GM23338 (cell line): ENCODE measurements around the gene MYBPC2. TPM values are rescaled to one million over a fixed set of nuclear protein-coding genes. Genes with fewer than 3 reads are reported as not detected.

Experiments used
- ATAC-seq: fragments of 200-7000 bp; cut with Tn5 transposase; 3 replicates; pipeline ENCODE4 v1.9.1; 2020
- DNase-seq: peaks from one replicate; pipeline ENCODE4 v3.0.0-alpha.2; 2015; ENCODE audit warnings: low spot score
- H2AFZ ChIP-seq: fragments of 200-600 bp; sonication (generic); 2 replicates; pipeline ENCODE4 v1.8.0; 2016; ENCODE audit warnings: antibody characterized with exemption, mild to moderate bottlenecking, moderate library complexity
- H3F3A ChIP-seq: fragments of 200-600 bp; sonication (generic); replicated peaks from 2 replicates; pipeline ENCODE4 v1.8.0; 2017; ENCODE audit warnings: antibody characterized with exemption, mixed run types, low read depth
- H3K27ac ChIP-seq: fragments of 200-600 bp; sonication (generic); 2 replicates; pipeline ENCODE4 v1.6.1; 2016; ENCODE audit warnings: low read depth
- H3K27me3 ChIP-seq: fragments of 200-600 bp; sonication (generic); 2 replicates; pipeline ENCODE4 v1.8.0; 2016; ENCODE audit warnings: mild to moderate bottlenecking, mixed run types, moderate library complexity; ENCODE audit not compliant: insufficient read depth
- H3K36me3 ChIP-seq: fragments of 200-600 bp; sonication (generic); 2 replicates; pipeline ENCODE4 v1.8.0; 2016; ENCODE audit warnings: mild to moderate bottlenecking; ENCODE audit not compliant: insufficient read depth
- H3K4me1 ChIP-seq: fragments of 200-600 bp; sonication (generic); 2 replicates; pipeline ENCODE4 v1.8.0; 2016; ENCODE audit warnings: mild to moderate bottlenecking, moderate library complexity; ENCODE audit not compliant: insufficient read depth
- H3K4me2 ChIP-seq: fragments of 200-600 bp; sonication (generic); 2 replicates; pipeline ENCODE4 v1.7.1; 2017; ENCODE audit warnings: mixed run types
- H3K4me3 ChIP-seq: fragments of 200-600 bp; sonication (generic); 2 replicates; pipeline ENCODE4 v1.6.1; 2016; ENCODE audit warnings: mixed run types
- H3K79me2 ChIP-seq: fragments of 200-600 bp; sonication (generic); replicated peaks from 2 replicates; pipeline ENCODE4 v1.8.0; 2017; ENCODE audit warnings: mild to moderate bottlenecking; ENCODE audit not compliant: insufficient read depth
- H3K9me2 ChIP-seq: fragments of 200-600 bp; sonication (generic); 2 replicates; pipeline ENCODE4 v1.8.0; 2017; ENCODE audit not compliant: insufficient read depth
- H4K20me1 ChIP-seq: fragments of 200-600 bp; sonication (generic); replicated peaks from 2 replicates; pipeline ENCODE4 v1.8.0; 2017; ENCODE audit warnings: mild to moderate bottlenecking; ENCODE audit not compliant: insufficient read depth
- H3K27ac Mint-ChIP-seq: 2 replicates; pipeline ENCODE4 v1.8.0; 2020; ENCODE audit warnings: inconsistent platforms, mild to moderate bottlenecking, moderate library complexity, mixed read lengths
- H3K27me3 Mint-ChIP-seq: 3 replicates; pipeline ENCODE4 v1.8.0; 2022; ENCODE audit warnings: low read depth, mild to moderate bottlenecking, moderate library complexity, mixed read lengths, inconsistent platforms; ENCODE audit not compliant: insufficient read depth, poor library complexity
- H3K36me3 Mint-ChIP-seq: 3 replicates; pipeline ENCODE4 v1.8.0; 2021; ENCODE audit warnings: low read depth, mild to moderate bottlenecking, inconsistent platforms, moderate library complexity, mixed read lengths
- H3K4me1 Mint-ChIP-seq: 3 replicates; pipeline ENCODE4 v1.8.0; 2020; ENCODE audit warnings: mild to moderate bottlenecking, inconsistent platforms, mixed read lengths
- H3K4me3 Mint-ChIP-seq: 3 replicates; pipeline ENCODE4 v1.8.0; 2021; ENCODE audit warnings: moderate library complexity, mild to moderate bottlenecking, inconsistent platforms, mixed read lengths
- H3K9me3 Mint-ChIP-seq: 3 replicates; pipeline ENCODE4 v1.8.0; 2020; ENCODE audit warnings: moderate library complexity, mild to moderate bottlenecking, inconsistent platforms, mixed read lengths
- CREB1 ChIP-seq: fragments of 250-450 bp; sonication (Bioruptor Pico); IDR thresholded peaks from 2 replicates; pipeline ENCODE4 v1.5.0; 2020; ENCODE audit warnings: low read depth, mild to moderate bottlenecking, moderate library complexity
- ETS1 ChIP-seq: IDR thresholded peaks from 2 replicates; pipeline ENCODE4 v1.6.1; 2016; ENCODE audit warnings: antibody characterized with exemption
- EZH2 ChIP-seq: fragments of 200-600 bp; sonication (generic); IDR thresholded peaks from one replicate; pipeline ENCODE4 v1.8.0; 2017; ENCODE audit warnings: antibody characterized with exemption, mild to moderate bottlenecking, low read depth; ENCODE audit not compliant: unreplicated experiment
- EZH2phosphoT487 ChIP-seq: fragments of 200-600 bp; sonication (generic); IDR thresholded peaks from one replicate; pipeline ENCODE4 v1.8.1; 2018; ENCODE audit warnings: antibody characterized with exemption; ENCODE audit not compliant: unreplicated experiment
- JUNB ChIP-seq: IDR thresholded peaks from one replicate; pipeline ENCODE4 v1.6.1; 2016; ENCODE audit warnings: antibody characterized with exemption; ENCODE audit not compliant: unreplicated experiment
- NANOG ChIP-seq: IDR thresholded peaks from 2 replicates; pipeline ENCODE4 v1.6.1; 2016; ENCODE audit warnings: antibody characterized with exemption, borderline replicate concordance
- POLR2AphosphoS5 ChIP-seq: IDR thresholded peaks from 2 replicates; pipeline ENCODE4 v1.6.1; 2016; ENCODE audit warnings: antibody characterized with exemption, low read depth
- REST ChIP-seq: IDR thresholded peaks from one replicate; pipeline ENCODE4 v1.6.1; 2018; ENCODE audit warnings: antibody characterized with exemption; ENCODE audit not compliant: unreplicated experiment
- STAT1 ChIP-seq: IDR thresholded peaks from one replicate; pipeline ENCODE4 v1.6.1; 2016; ENCODE audit warnings: antibody characterized with exemption; ENCODE audit not compliant: unreplicated experiment
- ZNF331 ChIP-seq: fragments of 250-450 bp; sonication (Bioruptor Pico); IDR thresholded peaks from 2 replicates; pipeline ENCODE4 v1.5.0; 2020; ENCODE audit warnings: low read depth, mild to moderate bottlenecking, moderate library complexity
- ZNF462 ChIP-seq: fragments of 250-450 bp; sonication (Bioruptor Pico); IDR thresholded peaks from 2 replicates; pipeline ENCODE4 v1.5.0; 2020; ENCODE audit warnings: mild to moderate bottlenecking, moderate library complexity
- polyA plus RNA-seq: library from polyadenylated mRNA; unstranded; fragments of >200 nt; fragmentation: Nextera tagmentation; extraction: Ambion mirVana; gene quantifications from 2 replicates; pipeline ENCODE4 v1.2.1, GENCODE V29; 2016
- total RNA-seq: library from RNA; depleted of rRNA; stranded (reverse); fragments of >200 nt; shearing (Covaris generic); gene quantifications from 2 replicates; pipeline ENCODE4 v1.2.3, GENCODE V29; 2014

Gene MYBPC2
- total and polyA plus RNA-seq, 2 experiments from 2014 or later, result 4.2 to 5.9 TPM

GRCh38 chr19:50393589-50393988 lies 39.1 kb upstream of the MYBPC2 start:
- H4K20me1 ChIP-seq, result peaks cover 4% of the 10 kb centered on the region; the same call in 1 of the 2 replicates
- H3K4me1 ChIP-seq, result no peaks in the 10 kb centered on the region
- no peak overlapping the region for H3K4me3 ChIP-seq
- H3K27ac ChIP-seq, result no peak overlapping the region
- ATAC-seq, result no peak
- H3K36me3 ChIP-seq, result peaks cover 23% of the 10 kb centered on the region
- H3K9me3 Mint-ChIP-seq, result peaks cover 28% of the 10 kb centered on the region
- H3K9me2 ChIP-seq, result no peaks in the 10 kb centered on the region
- H3K4me3 Mint-ChIP-seq, result no peak overlapping the region
- H3K4me2 ChIP-seq, result no peak overlapping the region
- H3F3A ChIP-seq, result no peaks in the 10 kb centered on the region
- H3K4me1 Mint-ChIP-seq, result no peaks in the 10 kb centered on the region
- TF ChIP-seq CREB1 (CRISPR knock-in tag) (no peak), EZH2phosphoT487 (no peak), REST (no peak), POLR2AphosphoS5 (no peak), ZNF331 (CRISPR knock-in tag) (no peak), ETS1 (no peak), STAT1 (no peak), EZH2 (no peak)
- no peak overlapping the region for H2AFZ ChIP-seq
- H3K27me3 ChIP-seq, result no peaks in the 10 kb centered on the region
- H3K27ac Mint-ChIP-seq, result no peak overlapping the region
- peaks cover 63% of the 10 kb centered on the region for H3K36me3 Mint-ChIP-seq
- DNase-seq, result no peak
- H3K79me2 ChIP-seq, result peaks cover 60% of the 10 kb centered on the region
- H3K27me3 Mint-ChIP-seq, result peaks cover 12% of the 10 kb centered on the region

GRCh38 chr19:50394017-50394416 lies 38.7 kb upstream of the MYBPC2 start:
- no peak overlapping the region for H3K27ac ChIP-seq
- Mint-ChIP-seq H3K4me3 (no peak overlapping the region), H3K36me3 (peaks cover 60% of the 10 kb centered on the region), H3K27ac (no peak overlapping the region), H3K4me1 (no peaks in the 10 kb centered on the region), H3K9me3 (peaks cover 28% of the 10 kb centered on the region), H3K27me3 (peaks cover 12% of the 10 kb centered on the region)
- no peaks in the 10 kb centered on the region for H3K27me3 ChIP-seq
- H3K36me3 ChIP-seq, result peaks cover 23% of the 10 kb centered on the region
- DNase-seq (no peak), ATAC-seq (no peak)
- no peak overlapping the region for H3K4me3 ChIP-seq
- H3K4me1 ChIP-seq, result no peaks in the 10 kb centered on the region
- H3K79me2 ChIP-seq, result peaks cover 56% of the 10 kb centered on the region
- H3K9me2 ChIP-seq, result no peaks in the 10 kb centered on the region
- no peak overlapping the region for H3K4me2 ChIP-seq
- no peaks in the 10 kb centered on the region for H3F3A ChIP-seq
- peaks cover 4% of the 10 kb centered on the region; the same call in 1 of the 2 replicates for H4K20me1 ChIP-seq
- H2AFZ ChIP-seq, result no peak overlapping the region
- TF ChIP-seq JUNB, result no peak
- TF ChIP-seq ZNF462 (CRISPR knock-in tag), result no peak
- no peak for TF ChIP-seq NANOG
- no peak for TF ChIP-seq ETS1
- TF ChIP-seq EZH2, result no peak
